ENCODE results near the gene HSD11B1. TPM values are rescaled to one million over a fixed set of nuclear protein-coding genes. Genes with fewer than 3 reads are reported as not detected.

Gene HSD11B1
- total RNA-seq, result 3.3 and 9.6 TPM in 2 replicates

GRCh38 chr1:209704584-209704983, at the start of gene HSD11B1:
TSS of gene HSD11B1 (plus strand) at chr1:209704846. CDS start at chr1:209704943, 97 bp downstream.

DNA sequence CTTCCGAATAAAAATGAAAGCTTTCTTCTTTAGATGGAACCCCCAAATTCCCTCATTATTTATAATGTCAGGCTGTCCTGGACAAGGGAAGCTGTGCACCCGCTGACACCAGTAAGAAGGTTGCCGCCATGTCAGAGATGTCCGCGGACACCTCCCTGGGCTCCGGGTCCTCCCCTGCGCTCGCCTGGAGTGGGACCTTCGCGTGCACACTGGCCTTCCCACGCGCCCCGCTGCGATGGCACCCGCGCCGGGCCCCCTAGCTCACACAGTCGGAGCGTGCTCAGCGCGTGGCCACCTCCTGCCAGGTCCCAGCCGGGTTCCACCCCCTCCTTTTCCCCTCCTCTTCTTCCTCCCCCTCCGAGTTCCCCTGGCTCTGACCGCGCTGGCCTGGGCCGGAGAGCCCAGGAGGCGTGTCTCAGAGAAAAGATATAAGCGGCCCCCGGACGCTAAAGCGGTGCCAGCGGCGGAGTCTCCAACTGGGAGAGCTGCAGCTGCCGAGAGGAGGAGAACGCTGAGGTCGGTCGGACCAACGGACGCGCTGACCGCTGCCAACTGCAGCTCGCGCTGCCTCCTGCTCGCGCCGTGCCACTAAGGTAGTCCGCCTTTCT, 29.6 kb upstream of the HSD11B1 start, which contains the start of gene G0S2:
TSS of gene G0S2 (plus strand) at position 456 of the 608 bp plus-strand sequence. CDS start 273 bp downstream, outside the sequence.

DNA sequence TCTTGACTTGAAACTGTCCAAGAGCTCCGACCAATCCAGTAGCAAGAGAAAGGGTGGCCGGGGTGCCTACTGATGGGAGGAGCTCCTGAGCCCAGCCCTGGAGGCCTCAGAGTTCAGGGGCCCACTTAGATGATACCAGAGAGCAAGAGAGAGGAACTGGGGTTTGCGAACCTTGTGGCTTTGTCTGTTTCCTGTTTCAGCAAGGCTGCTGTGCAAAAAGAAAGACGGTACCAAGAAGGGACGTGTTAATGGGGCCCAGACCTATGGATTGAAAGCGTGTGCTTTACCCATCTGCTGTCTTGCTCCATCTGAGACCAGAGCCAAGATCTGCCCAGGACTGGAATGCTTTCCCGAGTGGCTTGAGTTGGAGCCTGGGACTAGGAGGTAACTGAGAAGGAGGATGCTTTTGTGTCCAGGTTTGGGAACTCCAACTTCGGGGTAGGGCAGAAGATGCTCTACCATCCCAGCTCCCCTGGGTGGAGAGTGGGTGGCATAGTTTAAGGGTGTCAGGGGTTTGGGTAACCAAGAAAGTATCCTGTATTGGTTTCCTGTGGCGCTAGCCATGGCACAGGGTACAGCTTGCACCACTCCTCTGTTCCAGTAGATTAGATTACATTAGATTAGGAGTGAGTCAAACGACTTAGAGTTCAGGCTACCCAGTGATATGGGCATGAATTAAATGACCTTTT, 51.4 kb downstream of the HSD11B1 start, which contains the start of gene TRAF3IP3:
TSS of gene TRAF3IP3 (plus strand) at position 128 of the 689 bp plus-strand sequence. CDS start 3,987 bp downstream, outside the sequence.

Other genes with a start within 250 kb of the HSD11B1 start
- 0.23 and 2.3 TPM in 2 replicates for gene CAMK1G, start 121.1 kb upstream of the HSD11B1 start, total RNA-seq
- 40.1 and 52.3 TPM in 2 replicates for gene LAMB3, start 52.4 kb upstream of the HSD11B1 start, total RNA-seq
- gene G0S2, start 29.4 kb upstream of the HSD11B1 start, total RNA-seq, result 7.8 and 22.4 TPM in 2 replicates
- not detected in 2 replicates for gene TRAF3IP3, start 51.2 kb downstream of the HSD11B1 start, total RNA-seq
- 2.4 and 2.6 TPM in 2 replicates for gene C1orf74, start 79.7 kb downstream of the HSD11B1 start, total RNA-seq
- 2.7 and 4.1 TPM in 2 replicates for gene IRF6, start 101.3 kb downstream of the HSD11B1 start, total RNA-seq
- 11.1 and 13.1 TPM in 2 replicates for gene UTP25, start 123.1 kb downstream of the HSD11B1 start, total RNA-seq
- gene SYT14, start 233.4 kb downstream of the HSD11B1 start, total RNA-seq, result 0.13 and 9.1 TPM in 2 replicates